SU-DHL-6 (cell line): ENCODE data around the gene CD160.
"Not testable (repeated sequence)": the region's sequence is repeated elsewhere in the genome, so short reads cannot be mapped to it uniquely, and the experiment has no call there.

Source experiments
- H2AFZ ChIP-seq: fragments of 200-600 bp; sonication (generic); 2 replicates; pipeline ENCODE4 v1.6.1; 2014; ENCODE audit warnings: low read depth, mild to moderate bottlenecking, moderate library complexity, mixed read lengths, antibody characterized with exemption, low read length; ENCODE audit not compliant: severe bottlenecking
- H3F3A ChIP-seq: fragments of 200-600 bp; shearing (Covaris generic); 2 replicates; pipeline ENCODE4 v1.6.0; 2016; ENCODE audit warnings: antibody characterized with exemption, mild to moderate bottlenecking; ENCODE audit not compliant: insufficient read depth
- H3K27ac ChIP-seq: fragments of 200-600 bp; sonication (generic); 2 replicates; pipeline ENCODE4 v1.5.1; 2016; ENCODE audit warnings: low read depth, mild to moderate bottlenecking, low read length, moderate library complexity, mixed read lengths
- H3K27me3 ChIP-seq: fragments of 200-600 bp; sonication (generic), shearing (Covaris generic); 2 replicates; pipeline ENCODE4 v1.6.0; 2014; ENCODE audit warnings: mild to moderate bottlenecking, low read length
- H3K36me3 ChIP-seq: fragments of 200-600 bp; sonication (generic); 2 replicates; pipeline ENCODE4 v1.6.1; 2014; ENCODE audit warnings: mild to moderate bottlenecking, low read length, mixed read lengths
- H3K4me2 ChIP-seq: fragments of 300-600, 200-600 bp; shearing (Covaris generic), sonication (generic); 2 replicates; pipeline ENCODE4 v1.6.0; 2014; ENCODE audit warnings: low read length, low read depth, mild to moderate bottlenecking; ENCODE audit not compliant: poor library complexity, severe bottlenecking
- H3K4me3 ChIP-seq: fragments of 200-600 bp; sonication (generic); 2 replicates; pipeline ENCODE4 v1.5.1; 2014; ENCODE audit warnings: antibody characterized with exemption, low read length, mild to moderate bottlenecking, mixed read lengths; ENCODE audit not compliant: insufficient read depth, poor library complexity, severe bottlenecking
- H3K79me2 ChIP-seq: fragments of 200-600 bp; sonication (generic); 2 replicates; pipeline ENCODE4 v1.6.1; 2014; ENCODE audit warnings: mild to moderate bottlenecking, low read length, moderate library complexity; ENCODE audit not compliant: insufficient read depth
- H3K9ac ChIP-seq: fragments of 200-600 bp; sonication (generic); 2 replicates; pipeline ENCODE4 v1.7.0; 2014; ENCODE audit warnings: mild to moderate bottlenecking, low read length
- H3K9me2 ChIP-seq: fragments of 200-600 bp; sonication (generic); replicated peaks from 2 replicates; pipeline ENCODE4 v1.6.1; 2014; ENCODE audit warnings: low read length; ENCODE audit not compliant: insufficient read depth
- H3K9me3 ChIP-seq: fragments of 200-600 bp; sonication (generic); 2 replicates; pipeline ENCODE4 v1.6.1; 2014; ENCODE audit warnings: low read length, mixed read lengths; ENCODE audit not compliant: insufficient read depth
- H4K20me1 ChIP-seq: fragments of 200-600 bp; sonication (generic); 2 replicates; pipeline ENCODE4 v1.6.1; 2014; ENCODE audit warnings: low read depth, mild to moderate bottlenecking, antibody characterized with exemption, low read length, moderate library complexity, mixed read lengths
- EZH2phosphoT487 ChIP-seq: fragments of 200-600 bp; sonication (generic), shearing (Covaris generic); conservative IDR thresholded peaks from 2 replicates; pipeline ENCODE4 v1.6.1; 2018; ENCODE audit warnings: mild to moderate bottlenecking, antibody characterized with exemption, low read length, moderate library complexity, mixed read lengths
- TF ChIP-seq, protein P1 (sequence below): fragments of 200-600 bp; sonication (generic); IDR thresholded peaks from one replicate; pipeline ENCODE4 v1.5.1; 2017; ENCODE audit warnings: antibody characterized with exemption, mild to moderate bottlenecking, low read length, moderate library complexity; ENCODE audit not compliant: insufficient read depth, poor library complexity, severe bottlenecking

The CD160 gene

DNA sequence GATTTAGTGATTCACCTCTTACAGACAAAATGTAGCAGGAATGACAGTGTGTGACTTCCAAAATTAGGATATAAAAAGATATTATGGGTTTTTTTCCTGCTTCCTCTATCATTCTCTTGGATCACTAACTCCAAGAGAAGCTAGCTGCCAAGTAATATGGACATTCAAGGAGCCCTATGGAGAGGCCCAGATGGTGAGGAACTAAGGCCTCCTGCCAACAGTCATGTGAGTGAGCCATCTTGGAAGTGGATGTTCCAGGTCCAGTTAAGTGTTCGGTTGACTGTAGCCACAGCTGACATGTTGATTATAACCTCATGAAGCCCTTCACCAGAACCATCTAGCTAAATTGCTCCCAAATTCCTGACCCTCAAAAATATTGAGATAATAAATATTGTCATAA lies 38.8 kb downstream of the CD160 start:
- no peak overlapping the region for H3K27ac ChIP-seq
- no peaks in the 10 kb centered on the region for H3K27me3 ChIP-seq
- H2AFZ ChIP-seq: no peak overlapping the region
- TF ChIP-seq, protein P1, sequence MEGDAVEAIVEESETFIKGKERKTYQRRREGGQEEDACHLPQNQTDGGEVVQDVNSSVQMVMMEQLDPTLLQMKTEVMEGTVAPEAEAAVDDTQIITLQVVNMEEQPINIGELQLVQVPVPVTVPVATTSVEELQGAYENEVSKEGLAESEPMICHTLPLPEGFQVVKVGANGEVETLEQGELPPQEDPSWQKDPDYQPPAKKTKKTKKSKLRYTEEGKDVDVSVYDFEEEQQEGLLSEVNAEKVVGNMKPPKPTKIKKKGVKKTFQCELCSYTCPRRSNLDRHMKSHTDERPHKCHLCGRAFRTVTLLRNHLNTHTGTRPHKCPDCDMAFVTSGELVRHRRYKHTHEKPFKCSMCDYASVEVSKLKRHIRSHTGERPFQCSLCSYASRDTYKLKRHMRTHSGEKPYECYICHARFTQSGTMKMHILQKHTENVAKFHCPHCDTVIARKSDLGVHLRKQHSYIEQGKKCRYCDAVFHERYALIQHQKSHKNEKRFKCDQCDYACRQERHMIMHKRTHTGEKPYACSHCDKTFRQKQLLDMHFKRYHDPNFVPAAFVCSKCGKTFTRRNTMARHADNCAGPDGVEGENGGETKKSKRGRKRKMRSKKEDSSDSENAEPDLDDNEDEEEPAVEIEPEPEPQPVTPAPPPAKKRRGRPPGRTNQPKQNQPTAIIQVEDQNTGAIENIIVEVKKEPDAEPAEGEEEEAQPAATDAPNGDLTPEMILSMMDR: no peak
- TF ChIP-seq EZH2phosphoT487: no peak
- no peaks in the 10 kb centered on the region for H3K9me2 ChIP-seq
- no peaks in the 10 kb centered on the region; the same call in 1 of the 2 replicates for H3K9me3 ChIP-seq
- H3F3A ChIP-seq: no peaks in the 10 kb centered on the region
- peaks cover 11% of the 10 kb centered on the region for H3K36me3 ChIP-seq
- H3K79me2 ChIP-seq: no peaks in the 10 kb centered on the region
- H3K4me3 ChIP-seq: no peak overlapping the region
- H3K9ac ChIP-seq: no peak overlapping the region
- no peaks in the 10 kb centered on the region for H4K20me1 ChIP-seq
- H3K4me2 ChIP-seq: no peak overlapping the region

DNA sequence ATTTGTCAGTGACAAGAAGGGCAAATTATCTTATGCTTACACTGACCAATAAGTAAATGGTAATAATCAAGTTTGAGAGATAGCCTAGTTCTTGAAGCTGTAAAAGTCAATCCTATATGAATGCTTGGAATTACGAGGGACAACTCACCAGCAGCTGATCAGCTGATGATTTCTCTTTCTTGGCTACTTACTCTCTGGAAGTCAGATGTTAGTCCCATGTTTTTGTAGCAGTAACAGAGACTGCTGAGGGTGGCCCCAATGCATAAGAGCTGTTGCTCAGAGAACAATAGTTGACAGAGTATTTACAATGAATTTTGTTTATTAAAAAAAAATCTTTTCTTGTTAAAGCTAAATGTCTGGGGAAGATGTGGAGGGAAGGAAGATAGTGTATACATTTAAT lies 39.3 kb downstream of the CD160 start:
- Histone ChIP-seq H4K20me1 (no peaks in the 10 kb centered on the region), H3K79me2 (no peaks in the 10 kb centered on the region), H3K27ac (no peak overlapping the region), H3F3A (no peaks in the 10 kb centered on the region), H3K4me2 (no peak overlapping the region), H2AFZ (no peak overlapping the region), H3K9me2 (no peaks in the 10 kb centered on the region), H3K9ac (no peak overlapping the region), H3K4me3 (no peak overlapping the region), H3K9me3 (no peaks in the 10 kb centered on the region; the same call in 1 of the 2 replicates), H3K27me3 (no peaks in the 10 kb centered on the region), H3K36me3 (peaks cover 11% of the 10 kb centered on the region)
- TF ChIP-seq, protein P1: no peak
- no peak for TF ChIP-seq EZH2phosphoT487

DNA sequence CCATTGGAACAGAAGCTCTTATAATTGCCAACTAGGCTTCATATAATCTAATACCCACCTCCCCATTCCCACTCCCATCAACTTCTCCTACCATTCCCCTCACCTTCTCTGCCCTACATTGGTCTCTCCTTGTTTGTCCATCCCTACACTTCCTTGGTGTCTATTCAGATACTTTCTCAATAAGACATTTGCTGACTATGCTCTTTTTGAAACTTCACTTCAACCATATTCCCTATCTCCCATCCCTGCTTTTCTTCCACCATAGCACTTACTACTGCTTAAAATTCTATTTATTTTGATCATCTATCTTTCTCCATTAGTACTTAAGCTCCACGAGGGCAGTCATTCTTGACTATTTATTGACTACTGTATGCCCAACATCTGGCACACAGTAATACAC lies 40.4 kb downstream of the CD160 start:
- Histone ChIP-seq H4K20me1 (no peaks in the 10 kb centered on the region), H3K4me2 (no peak overlapping the region), H3K9ac (no peak overlapping the region), H2AFZ (no peak overlapping the region), H3F3A (no peaks in the 10 kb centered on the region), H3K9me2 (no peaks in the 10 kb centered on the region), H3K36me3 (peaks cover 11% of the 10 kb centered on the region), H3K27me3 (no peaks in the 10 kb centered on the region), H3K9me3 (no peaks in the 10 kb centered on the region; the same call in 1 of the 2 replicates), H3K79me2 (no peaks in the 10 kb centered on the region), H3K4me3 (no peak overlapping the region), H3K27ac (no peak overlapping the region)
- TF ChIP-seq, protein P1: no peak
- TF ChIP-seq EZH2phosphoT487: no peak

DNA sequence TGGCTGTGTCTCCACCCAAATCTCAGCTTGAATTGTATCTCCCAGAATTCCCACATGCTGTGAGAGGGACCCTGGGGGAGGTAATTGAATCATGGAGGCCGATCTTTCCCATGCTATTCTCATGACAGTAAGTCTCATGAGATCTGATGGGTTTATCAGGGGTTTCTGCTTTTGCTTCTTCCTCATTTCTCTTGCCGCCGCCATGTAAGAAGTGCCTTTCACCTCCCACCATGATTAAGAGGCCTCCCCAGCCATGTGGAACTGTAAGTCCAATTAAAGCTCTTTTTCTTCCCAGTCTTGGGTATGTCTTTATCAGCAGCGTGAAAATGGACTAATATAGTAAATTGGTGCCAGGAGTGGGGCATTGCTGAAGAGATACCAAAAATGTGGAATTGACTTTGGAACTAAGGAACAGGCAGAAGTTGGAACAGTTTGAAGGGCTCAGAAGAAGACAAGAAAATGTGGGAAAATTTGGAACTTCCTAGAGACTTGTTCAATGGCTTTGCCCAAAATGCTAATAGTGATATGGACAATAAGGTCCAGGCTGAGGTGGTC lies 41.2 kb downstream of the CD160 start:
- H3K9me2 ChIP-seq, H3K4me3 ChIP-seq: not testable (repeated sequence)
- H3K36me3 ChIP-seq: peaks cover 11% of the 10 kb centered on the region

DNA sequence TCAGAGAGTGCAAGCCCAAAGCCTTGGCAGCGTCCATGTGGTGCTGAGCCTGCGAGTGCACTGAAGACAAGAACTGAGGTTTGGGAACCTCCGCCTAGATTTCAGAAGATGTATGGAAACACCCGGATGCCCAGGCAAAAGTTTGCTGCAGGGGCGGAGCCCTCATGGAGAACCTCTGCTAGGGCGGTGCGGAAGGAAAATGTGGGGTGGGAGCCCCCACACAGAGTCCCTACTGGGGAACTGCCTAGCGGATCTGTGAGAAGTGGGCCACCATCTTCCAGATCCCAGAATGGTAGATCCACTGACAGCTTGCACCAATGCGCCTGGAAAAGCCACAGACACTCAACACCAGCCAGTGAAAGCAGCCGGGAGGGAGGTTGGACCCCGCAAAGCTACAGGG lies 42.2 kb downstream of the CD160 start:
- not testable (repeated sequence) for H3K4me3 ChIP-seq, H3F3A ChIP-seq, H2AFZ ChIP-seq, H3K9me2 ChIP-seq, H3K9me3 ChIP-seq, H4K20me1 ChIP-seq, H3K27me3 ChIP-seq, H3K4me2 ChIP-seq, H3K9ac ChIP-seq, H3K27ac ChIP-seq, H3K79me2 ChIP-seq
- peaks cover 11% of the 10 kb centered on the region for H3K36me3 ChIP-seq

More for the DNA sequence above, 41.2 kb downstream of the CD160 start:
- H3K27ac ChIP-seq, H3K4me2 ChIP-seq, H3K9me3 ChIP-seq, H3F3A ChIP-seq, H2AFZ ChIP-seq, H3K79me2 ChIP-seq, H3K27me3 ChIP-seq, H4K20me1 ChIP-seq, H3K9ac ChIP-seq: not testable (repeated sequence)

DNA sequence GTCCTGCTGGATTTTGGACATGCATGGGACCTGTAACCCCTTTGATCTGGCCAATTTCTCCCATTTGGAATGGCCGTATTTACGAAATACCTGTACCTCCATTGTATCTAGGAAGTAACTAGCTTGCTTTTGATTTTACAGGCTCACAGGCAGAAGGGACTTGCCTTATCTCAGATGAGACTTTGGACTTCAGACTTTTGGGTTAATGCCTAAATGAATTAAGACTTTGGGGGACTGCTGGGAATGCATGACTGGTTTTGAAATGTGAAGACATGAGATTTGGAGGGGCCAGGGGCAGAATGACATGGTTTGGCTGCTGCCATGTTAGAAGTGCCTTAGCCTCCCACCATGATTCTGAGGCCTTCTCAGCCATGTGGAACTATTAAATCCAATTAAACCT lies 42.7 kb downstream of the CD160 start:
- not testable (repeated sequence) for H3K9me2 ChIP-seq, H4K20me1 ChIP-seq, H3F3A ChIP-seq, H2AFZ ChIP-seq, H3K27me3 ChIP-seq, H3K79me2 ChIP-seq, H3K9ac ChIP-seq, H3K4me3 ChIP-seq, H3K4me2 ChIP-seq, H3K27ac ChIP-seq, H3K9me3 ChIP-seq
- H3K36me3 ChIP-seq: peaks cover 11% of the 10 kb centered on the region
